A549 (cell line): ENCODE data around the gene NPB. TPM values are rescaled to one million over a fixed set of nuclear protein-coding genes. Genes with fewer than 3 reads are reported as not detected.

ENCODE experiments used
- ATAC-seq, 2 experiments: fragments of 200-7000 bp in 1 of 2; fragments of >200 bp in 1 of 2; cut with Nextera tagmentation in 1 of 2; cut with Tn5 transposase in 1 of 2; 3 replicates each; pipeline versions ENCODE4 v1.8.0 to v1.9.1; 2018 to 2020; ENCODE audit warnings: mild to moderate bottlenecking in 1 of 2, moderate library complexity in 1 of 2
- CTCF ChIA-PET: fragments of 300-600 bp; sonication (Branson Sonifier 250); formaldehyde crosslinking; extraction: SDS; loops from one replicate; lab custom pipeline; 2021; ENCODE audit warnings: antibody characterized with exemption, inconsistent platforms; lab: Yijun Ruan, JAX
- POLR2A ChIA-PET: fragments of 350-600 bp; formaldehyde crosslinking; extraction: SDS; loops from one replicate; lab custom pipeline; 2021; ENCODE audit warnings: antibody characterized with exemption, inconsistent platforms; lab: Yijun Ruan, JAX
- DNase-seq, 2 experiments: peaks; one replicate each; pipeline versions ENCODE4 v3.0.0 to v3.0.0-alpha.2; 2011 to 2016; ENCODE audit warnings: low read depth in 1 of 2, low spot score in 1 of 2
- FAIRE-seq: peaks from 2 replicates; lab custom pipeline; 2011; peaks lifted over from hg19 to GRCh38; lab: Jason Lieb, UNC
- H3K27ac ChIP-seq, 2 experiments: fragments of >200 bp; sonication (Bioruptor Twin); formaldehyde crosslinking; 3 replicates each; pipeline ENCODE4 v1.5.1; 2016 to 2017
- H3K4me1 ChIP-seq: fragments of >200 bp; sonication (Bioruptor Twin); formaldehyde crosslinking; 3 replicates; pipeline ENCODE4 v1.6.1; 2016
- H3K4me2 ChIP-seq: fragments of >200 bp; sonication (Bioruptor Twin); formaldehyde crosslinking; 3 replicates; pipeline ENCODE4 v1.6.1; 2016
- H3K4me3 ChIP-seq: fragments of >200 bp; sonication (Bioruptor Twin); formaldehyde crosslinking; 3 replicates; pipeline ENCODE4 v1.5.1; 2016
- H3K9me3 ChIP-seq: fragments of >200 bp; sonication (Bioruptor Twin); formaldehyde crosslinking; 3 replicates; pipeline ENCODE4 v1.6.1; 2016
- CBX2 ChIP-seq: fragments of 200-600 bp; sonication (generic); IDR thresholded peaks from 2 replicates; pipeline ENCODE4 v1.6.1; 2016; ENCODE audit warnings: low read depth, mild to moderate bottlenecking, borderline replicate concordance
- CHD4 ChIP-seq: fragments of 200-600 bp; sonication (generic); IDR thresholded peaks from 2 replicates; pipeline ENCODE4 v1.6.1; 2016; ENCODE audit warnings: antibody characterized with exemption, mild to moderate bottlenecking, borderline replicate concordance
- E2F6 ChIP-seq: IDR thresholded peaks from 2 replicates; pipeline ENCODE4 v1.6.1; 2012; ENCODE audit warnings: low read depth, borderline replicate concordance
- EP300 ChIP-seq, 2 experiments: fragments of >200 bp; sonication (Bioruptor Twin); formaldehyde crosslinking; IDR thresholded peaks; 2 replicates in 1 of 2; 3 replicates in 1 of 2; pipeline ENCODE4 v1.6.1; 2016 to 2017
- ESRRA ChIP-seq: fragments of 150-350 bp; IDR thresholded peaks from 2 replicates; pipeline ENCODE4 v1.6.1; 2014; ENCODE audit warnings: mild to moderate bottlenecking, low read length, borderline replicate concordance
- FOSL2 ChIP-seq, 2 experiments: fragments of 450-650 bp in 1 of 2; fragments of >200 bp in 1 of 2; sonication (Bioruptor Twin) in 1 of 2; formaldehyde crosslinking; IDR thresholded peaks; 2 replicates each; pipeline versions ENCODE4 v1.5.0 to v1.6.1; 2016 to 2020; ENCODE audit warnings: mild to moderate bottlenecking in 1 of 2, moderate library complexity in 1 of 2
- HDAC2 ChIP-seq: fragments of 200-600 bp; sonication (generic); IDR thresholded peaks from 2 replicates; pipeline ENCODE4 v1.6.1; 2016
- HEYL ChIP-seq: fragments of 250-450 bp; sonication (Bioruptor Pico); IDR thresholded peaks from 2 replicates; pipeline ENCODE4 v1.8.0; 2021; ENCODE audit warnings: mild to moderate bottlenecking, moderate library complexity
- HOXA7 ChIP-seq: fragments of 250-450 bp; sonication (Bioruptor Pico); IDR thresholded peaks from 2 replicates; pipeline ENCODE4 v1.5.0; 2020; ENCODE audit warnings: mild to moderate bottlenecking, moderate library complexity
- HOXB13 ChIP-seq: fragments of 250-450 bp; sonication (Bioruptor Pico); IDR thresholded peaks from 2 replicates; pipeline ENCODE4 v1.5.0; 2020; ENCODE audit warnings: low read depth, mild to moderate bottlenecking, moderate library complexity
- HOXB5 ChIP-seq: fragments of 250-450 bp; sonication (Bioruptor Pico); IDR thresholded peaks from 2 replicates; pipeline ENCODE4 v1.5.0; 2020; ENCODE audit warnings: mild to moderate bottlenecking, moderate library complexity
- JUN ChIP-seq, 2 experiments: fragments of >200 bp; sonication (Bioruptor Twin); formaldehyde crosslinking; IDR thresholded peaks; 2 replicates in 1 of 2; 3 replicates in 1 of 2; pipeline ENCODE4 v1.6.1; 2016 to 2017
- JUNB ChIP-seq: fragments of >200 bp; sonication (Bioruptor Twin); formaldehyde crosslinking; IDR thresholded peaks from 2 replicates; pipeline ENCODE4 v1.6.1; 2016
- KDM1A ChIP-seq: fragments of 200-600 bp; sonication (generic); IDR thresholded peaks from 2 replicates; pipeline ENCODE4 v1.6.1; 2016; ENCODE audit warnings: low read depth, mild to moderate bottlenecking
- KDM5A ChIP-seq: fragments of 200-600 bp; sonication (generic); IDR thresholded peaks from 2 replicates; pipeline ENCODE4 v1.6.1; 2016; ENCODE audit warnings: antibody characterized with exemption, mild to moderate bottlenecking
- MAZ ChIP-seq: fragments of 150-350 bp; IDR thresholded peaks from 2 replicates; pipeline ENCODE4 v1.6.1; 2014; ENCODE audit warnings: antibody characterized with exemption, low read depth, low read length, borderline replicate concordance
- NFE2L2 ChIP-seq: fragments of 150-350 bp; conservative IDR thresholded peaks from 2 replicates; pipeline ENCODE4 v1.6.1; 2014; ENCODE audit warnings: low read length
- PHF8 ChIP-seq: fragments of 200-600 bp; sonication (generic); IDR thresholded peaks from 2 replicates; pipeline ENCODE4 v1.6.1; 2016; ENCODE audit warnings: low read depth, mild to moderate bottlenecking, antibody characterized with exemption, moderate library complexity, borderline replicate concordance
- POLR2AphosphoS2 ChIP-seq: conservative IDR thresholded peaks from 2 replicates; pipeline ENCODE4 v1.6.1; 2012; ENCODE audit warnings: low read length, improper control_type of control experiment, inconsistent platforms
- RAD21 ChIP-seq, 2 experiments: fragments of >200 bp in 1 of 2; sonication (Bioruptor Twin) in 1 of 2; formaldehyde crosslinking in 1 of 2; IDR thresholded peaks in 1 of 2; conservative IDR thresholded peaks in 1 of 2; 2 replicates in 1 of 2; 3 replicates in 1 of 2; pipeline ENCODE4 v1.6.1; 2012 to 2018; ENCODE audit warnings: inconsistent platforms in 1 of 2
- RARB ChIP-seq: fragments of 250-450 bp; sonication (Bioruptor Pico); IDR thresholded peaks from 2 replicates; pipeline ENCODE4 v1.8.0; 2021; ENCODE audit warnings: mild to moderate bottlenecking, moderate library complexity
- RCOR1 ChIP-seq: fragments of 150-350 bp; IDR thresholded peaks from 2 replicates; pipeline ENCODE4 v1.6.1; 2014; ENCODE audit warnings: antibody characterized with exemption, low read length, low read depth
- RFX5 ChIP-seq: fragments of 450-650 bp; IDR thresholded peaks from 2 replicates; pipeline ENCODE4 v1.7.1; 2014; ENCODE audit warnings: antibody characterized with exemption, mild to moderate bottlenecking, moderate library complexity
- SMC3 ChIP-seq: fragments of >200 bp; sonication (Bioruptor Twin); formaldehyde crosslinking; IDR thresholded peaks from 3 replicates; pipeline ENCODE4 v1.6.1; 2018; ENCODE audit warnings: inconsistent platforms
- SREBF2 ChIP-seq: fragments of 450-650 bp; IDR thresholded peaks from 2 replicates; pipeline ENCODE4 v1.6.1; 2014; ENCODE audit warnings: mild to moderate bottlenecking, moderate library complexity
- ZFP36 ChIP-seq: fragments of 450-650 bp; IDR thresholded peaks from 2 replicates; pipeline ENCODE4 v1.6.1; 2014; ENCODE audit warnings: borderline replicate concordance; ENCODE audit not compliant: partially characterized antibody
- ZNF302 ChIP-seq: fragments of 250-450 bp; sonication (Bioruptor Pico); IDR thresholded peaks from 2 replicates; pipeline ENCODE4 v1.9.0; 2021; ENCODE audit warnings: inconsistent platforms, mild to moderate bottlenecking, moderate library complexity
- WGBS: methylation state at CpG from one replicate; pipeline ENCODE4 v1.1.6; 2017; ENCODE audit errors: missing lambda C conversion rate; 5-methylcytosine and 5-hydroxymethylcytosine counted together
- polyA plus RNA-seq, 4 experiments: library from polyadenylated mRNA; depleted of rRNA in 3 of 4; stranded (reverse); fragments of >200 nt; fragmentation: RNase III in 1 of 4; extraction: RNeasy Plus Mini Kit Qiagen cat#74134 plus additional on column Dnase treatment in 1 of 4; gene quantifications; 2 replicates in 3 of 4; 3 replicates in 1 of 4; pipeline ENCODE4 v1.2.3, GENCODE V29; 2011 to 2017
- TF ChIP-seq, protein P1 (sequence below): fragments of >200 bp; sonication (Bioruptor Twin); formaldehyde crosslinking; IDR thresholded peaks from 3 replicates; pipeline ENCODE4 v1.6.1; 2016
- TF ChIP-seq, protein P2 (sequence below): fragments of >200 bp; sonication (Bioruptor Twin); formaldehyde crosslinking; IDR thresholded peaks from 3 replicates; pipeline ENCODE4 v1.5.1; 2016

NPB gene
- polyA plus RNA-seq, 2 of the 4 experiments (the other 2 are of a cell fraction): 0.41 to 0.45 TPM

GRCh38 chr17:81908793-81909192 is 6.8 kb downstream of the NPB start:
- DNase-seq (no peak), FAIRE-seq (no peak), ATAC-seq (no peak)
- Histone ChIP-seq H3K4me3 (no peak overlapping the region), H3K9me3 (no peaks in the 10 kb centered on the region), H3K4me2 (no peak overlapping the region), H3K27ac (no peak overlapping the region), H3K4me1 (peaks cover 10% of the 10 kb centered on the region; the same call in 2 of the 3 replicates)
- CTCF ChIA-PET: interaction anchor here (0.8 to 7.6 kb wide), 6 partner anchors 8 to 112 kb away, joined by 3 to 68 read pairs (median 5); partner anchors contain the start of gene MAFG
- TF ChIP-seq, protein P1, sequence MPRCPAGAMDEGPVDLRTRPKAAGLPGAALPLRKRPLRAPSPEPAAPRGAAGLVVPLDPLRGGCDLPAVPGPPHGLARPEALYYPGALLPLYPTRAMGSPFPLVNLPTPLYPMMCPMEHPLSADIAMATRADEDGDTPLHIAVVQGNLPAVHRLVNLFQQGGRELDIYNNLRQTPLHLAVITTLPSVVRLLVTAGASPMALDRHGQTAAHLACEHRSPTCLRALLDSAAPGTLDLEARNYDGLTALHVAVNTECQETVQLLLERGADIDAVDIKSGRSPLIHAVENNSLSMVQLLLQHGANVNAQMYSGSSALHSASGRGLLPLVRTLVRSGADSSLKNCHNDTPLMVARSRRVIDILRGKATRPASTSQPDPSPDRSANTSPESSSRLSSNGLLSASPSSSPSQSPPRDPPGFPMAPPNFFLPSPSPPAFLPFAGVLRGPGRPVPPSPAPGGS: no peak
- no peak for TF ChIP-seq CHD4
- no peak for TF ChIP-seq MAZ
- no peak for TF ChIP-seq RFX5
- TF ChIP-seq, protein P2, sequence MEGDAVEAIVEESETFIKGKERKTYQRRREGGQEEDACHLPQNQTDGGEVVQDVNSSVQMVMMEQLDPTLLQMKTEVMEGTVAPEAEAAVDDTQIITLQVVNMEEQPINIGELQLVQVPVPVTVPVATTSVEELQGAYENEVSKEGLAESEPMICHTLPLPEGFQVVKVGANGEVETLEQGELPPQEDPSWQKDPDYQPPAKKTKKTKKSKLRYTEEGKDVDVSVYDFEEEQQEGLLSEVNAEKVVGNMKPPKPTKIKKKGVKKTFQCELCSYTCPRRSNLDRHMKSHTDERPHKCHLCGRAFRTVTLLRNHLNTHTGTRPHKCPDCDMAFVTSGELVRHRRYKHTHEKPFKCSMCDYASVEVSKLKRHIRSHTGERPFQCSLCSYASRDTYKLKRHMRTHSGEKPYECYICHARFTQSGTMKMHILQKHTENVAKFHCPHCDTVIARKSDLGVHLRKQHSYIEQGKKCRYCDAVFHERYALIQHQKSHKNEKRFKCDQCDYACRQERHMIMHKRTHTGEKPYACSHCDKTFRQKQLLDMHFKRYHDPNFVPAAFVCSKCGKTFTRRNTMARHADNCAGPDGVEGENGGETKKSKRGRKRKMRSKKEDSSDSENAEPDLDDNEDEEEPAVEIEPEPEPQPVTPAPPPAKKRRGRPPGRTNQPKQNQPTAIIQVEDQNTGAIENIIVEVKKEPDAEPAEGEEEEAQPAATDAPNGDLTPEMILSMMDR: no peak
- no peak for TF ChIP-seq RARB (CRISPR knock-in tag)
- TF ChIP-seq JUN (IDR thresholded peaks at IDR 0.05): no peak
- TF ChIP-seq HOXB13 (CRISPR knock-in tag): no peak
- no peak for TF ChIP-seq SMC3
- TF ChIP-seq JUNB: no peak
- no peak for TF ChIP-seq PHF8
- no peak for TF ChIP-seq POLR2AphosphoS2
- no peak for TF ChIP-seq HOXA7 (CRISPR knock-in tag)
- TF ChIP-seq ESRRA: no peak
- no peak for TF ChIP-seq KDM1A
- no peak for TF ChIP-seq KDM5A
- no peak for TF ChIP-seq FOSL2 (IDR thresholded peaks at IDR 0.05)
- no peak for TF ChIP-seq FOSL2 (CRISPR knock-in tag; IDR thresholded peaks at IDR 0.05)
- TF ChIP-seq RCOR1: no peak
- POLR2A ChIA-PET: no interaction called here
- WGBS: 93% methylated on average over 10 of the region's 11 CpGs

- TF ChIP-seq SREBF2: no peak
- TF ChIP-seq PHF8: no peak
- TF ChIP-seq E2F6: no peak
- no peak for TF ChIP-seq HDAC2
- no peak for TF ChIP-seq EP300 (IDR thresholded peaks at IDR 0.05)
- no peak for TF ChIP-seq ZNF302 (CRISPR knock-in tag)
- no peak for TF ChIP-seq HEYL
- TF ChIP-seq HOXB5: no peak
- TF ChIP-seq RAD21 (conservative IDR thresholded peaks at IDR 0.05 in 1 of 2, IDR thresholded peaks at IDR 0.05 in 1 of 2): no peak
- no peak for TF ChIP-seq NFE2L2
- no peak for TF ChIP-seq CBX2
- TF ChIP-seq RCOR1: no peak
- no peak for TF ChIP-seq ZFP36
- TF ChIP-seq RARB (CRISPR knock-in tag): no peak
- Histone ChIP-seq H3K27ac (no peak overlapping the region), H3K4me3 (no peak overlapping the region), H3K9me3 (no peaks in the 10 kb centered on the region), H3K4me1 (peaks cover 10% of the 10 kb centered on the region; the same call in 2 of the 3 replicates), H3K4me2 (no peak overlapping the region)
- POLR2A ChIA-PET: no interaction called here
- DNase-seq (no peak), ATAC-seq (no peak), FAIRE-seq (no peak)
- CTCF ChIA-PET: interaction anchor here (0.8 to 7.6 kb wide), 8 partner anchors 8 to 112 kb away, joined by 3 to 68 read pairs (median 5); partner anchors contain the start of gene MAFG
- WGBS: 92% methylated on average over 12 of the region's 12 CpGs
Measured at GRCh38 chr17:81909231-81909630, 7.2 kb downstream of the NPB start.
